ENCODE results near the gene GTF3C5. TPM values are rescaled to one million over a fixed set of nuclear protein-coding genes. Genes with fewer than 3 reads are reported as not detected.
A peak's percentile ranks its signal among the peaks of the same experiment; 100 is the strongest.

Gene GTF3C5
- total and polyA plus RNA-seq, 7 experiments from 2014 or later, result 39.9 to 77.9 (median 48.8) TPM

- no peak overlapping the region for H3K27ac Mint-ChIP-seq
- no peaks in the 10 kb centered on the region for H3K27me3 Mint-ChIP-seq
- CTCF ChIA-PET, result interaction anchor here (0.5 to 0.6 kb wide), 2 partner anchors 12 to 103 kb away, joined by 3 read pairs; no protein-coding TSS in a partner anchor
These were observed 13.3 kb downstream of the GTF3C5 start for GRCh38 chr9:133044125-133044524.

GRCh38 chr9:133044661-133045060 is 13.9 kb downstream of the GTF3C5 start:
- Histone ChIP-seq H3K9me3 (ENCODE audit: control insufficient read depth in 2 of 3, low read length in 3 of 3) (no peaks in the 10 kb centered on the region), H3K36me3 (ENCODE audit: control insufficient read depth in 2 of 3, insufficient read depth in 3 of 3, low read length in 3 of 3) (peaks cover 8 to 71% (median 15%) of the 10 kb centered on the region in 3 experiments), H3K4me1 (ENCODE audit: control insufficient read depth in 2 of 2, insufficient read depth in 2 of 2, low read length in 2 of 2) (no peaks in the 10 kb centered on the region), H3K27ac (ENCODE audit: low read depth, low read length) (no peak overlapping the region), H3K4me3 (ENCODE audit: low read length) (no peak overlapping the region), H3K27me3 (ENCODE audit: control insufficient read depth in 2 of 2, insufficient read depth in 2 of 2, low read length in 2 of 2) (no peaks in the 10 kb centered on the region)
- Mint-ChIP-seq H3K4me1 (peaks cover 0 to 17% (median 10%) of the 10 kb centered on the region in 7 donors), H3K9me3 (no peaks in the 10 kb centered on the region), H3K27ac (no peak overlapping the region), H3K36me3 (peaks cover 12 to 27% (median 16%) of the 10 kb centered on the region in 5 donors), H3K27me3 (no peaks in the 10 kb centered on the region), H3K4me3 (no peak overlapping the region)
- ATAC-seq, result no peak
- CTCF ChIA-PET, result no interaction called here
- intact Hi-C loops (cut with micrococcal nuclease), result no loop called here
- POLR2A ChIA-PET, result no interaction called here
- DNase-seq, result no peak

More at GRCh38 chr9:133044125-133044524, 13.3 kb downstream of the GTF3C5 start:
- Mint-ChIP-seq H3K4me3 (no peak overlapping the region), H3K9me3 (no peaks in the 10 kb centered on the region), H3K4me1 (peaks cover 0 to 20% (median 10%) of the 10 kb centered on the region in 7 donors), H3K36me3 (peaks cover 12 to 24% (median 16%) of the 10 kb centered on the region in 5 donors)
- POLR2A ChIA-PET, result interaction anchor here (0.6 to 1.2 kb wide), 2 partner anchors 13 to 118 kb away, joined by 3 to 5 read pairs; partner anchors contain the start of gene GTF3C5
- Histone ChIP-seq H3K4me1 (ENCODE audit: control insufficient read depth in 2 of 2, insufficient read depth in 2 of 2, low read length in 2 of 2) (no peaks in the 10 kb centered on the region), H3K36me3 (ENCODE audit: control insufficient read depth in 2 of 3, insufficient read depth in 3 of 3, low read length in 3 of 3) (peaks cover 8 to 68% (median 15%) of the 10 kb centered on the region in 3 experiments), H3K27me3 (ENCODE audit: control insufficient read depth in 2 of 2, insufficient read depth in 2 of 2, low read length in 2 of 2) (no peaks in the 10 kb centered on the region), H3K4me3 (ENCODE audit: low read length) (no peak overlapping the region), H3K9me3 (ENCODE audit: control insufficient read depth in 2 of 3, low read length in 3 of 3) (no peaks in the 10 kb centered on the region), H3K27ac (ENCODE audit: low read depth, low read length) (no peak overlapping the region)
- intact Hi-C loops (cut with micrococcal nuclease), result no loop called here
- ATAC-seq, result no peak
- DNase-seq, result no peak

DNA sequence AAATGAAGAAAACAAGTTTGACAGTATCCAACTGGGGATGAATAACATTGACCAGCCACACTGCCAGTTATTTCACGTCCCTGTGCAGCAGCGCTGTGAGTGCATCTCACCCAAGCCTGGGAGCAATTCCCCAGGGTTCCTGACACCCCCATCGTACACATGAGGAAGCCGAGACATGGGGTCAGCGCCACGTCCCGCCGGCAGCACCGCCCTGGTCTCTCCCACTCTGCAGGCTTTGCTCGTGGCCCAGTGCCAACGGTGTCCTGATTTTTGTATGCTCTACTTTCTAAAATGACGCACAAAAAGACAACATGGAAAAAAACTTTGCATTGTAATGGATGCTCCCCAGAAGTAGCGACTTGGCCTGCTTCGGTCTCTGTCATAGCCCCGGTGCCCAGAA is 14.3 kb downstream of the GTF3C5 start:
- H3K9me3 Mint-ChIP-seq, result no peaks in the 10 kb centered on the region
- no peaks in the 10 kb centered on the region for H3K27me3 Mint-ChIP-seq
- no peaks in the 10 kb centered on the region for H3K9me3 ChIP-seq (ENCODE audit: control insufficient read depth in 2 of 3, low read length in 3 of 3)
- H3K4me1 ChIP-seq (ENCODE audit: control insufficient read depth in 2 of 2, insufficient read depth in 2 of 2, low read length in 2 of 2), result no peaks in the 10 kb centered on the region
- no peak for DNase-seq
- H3K36me3 ChIP-seq (ENCODE audit: control insufficient read depth in 2 of 3, insufficient read depth in 3 of 3, low read length in 3 of 3), result peaks cover 8 to 72% (median 15%) of the 10 kb centered on the region in 3 experiments
- H3K27ac Mint-ChIP-seq, result no peak overlapping the region
- H3K27ac ChIP-seq (ENCODE audit: low read depth, low read length), result no peak overlapping the region
- no peaks in the 10 kb centered on the region for H3K27me3 ChIP-seq (ENCODE audit: control insufficient read depth in 2 of 2, insufficient read depth in 2 of 2, low read length in 2 of 2)
- intact Hi-C loops (cut with micrococcal nuclease), result no loop called here
- H3K4me3 ChIP-seq (ENCODE audit: low read length), result no peak overlapping the region
- peaks cover 0 to 13% (median 5%) of the 10 kb centered on the region in 7 donors for H3K4me1 Mint-ChIP-seq
- CTCF ChIA-PET, result no interaction called here
- H3K4me3 Mint-ChIP-seq, result no peak overlapping the region
- H3K36me3 Mint-ChIP-seq, result peaks cover 12 to 31% (median 16%) of the 10 kb centered on the region in 5 donors
- POLR2A ChIA-PET, result no interaction called here
- ATAC-seq, result no peak

DNA sequence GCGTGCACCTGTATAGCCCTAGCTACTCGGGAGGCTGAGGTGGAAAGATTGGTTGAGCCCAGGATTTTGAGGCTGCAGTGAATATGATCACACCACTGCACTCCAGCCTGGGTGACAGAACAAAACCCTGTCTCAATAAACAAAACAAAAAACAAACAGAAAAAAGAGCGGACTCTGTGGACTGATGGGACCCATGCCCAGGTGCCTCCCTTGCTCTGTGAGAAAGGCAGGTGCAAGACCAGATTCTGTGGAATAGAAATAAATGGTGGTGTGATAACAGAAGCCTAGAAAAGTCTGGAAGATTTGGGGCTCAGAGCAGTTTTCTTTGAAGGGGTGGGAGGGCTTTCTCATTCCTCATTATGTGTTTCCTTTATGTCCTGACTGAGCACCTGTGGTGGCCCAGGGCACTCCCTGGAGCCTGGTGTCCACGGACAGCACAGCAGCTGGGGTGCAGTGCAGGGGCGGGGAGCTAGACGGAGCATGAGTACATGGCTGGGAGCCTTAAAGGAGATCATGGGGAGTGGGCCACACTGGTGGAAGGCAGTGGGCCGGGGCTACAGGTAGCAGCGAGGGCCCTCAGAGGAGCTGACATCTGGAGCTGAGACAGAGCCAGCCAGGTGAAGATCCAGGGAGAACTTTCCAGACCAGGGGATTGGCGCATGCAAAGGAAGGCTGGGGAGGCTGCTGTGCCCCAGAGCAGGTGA is 15.6 kb downstream of the GTF3C5 start:
- peak overlapping the region in 3 of 9 donors; percentile 15 to 25 (median 16) for H3K27ac Mint-ChIP-seq
- H3K4me3 ChIP-seq (ENCODE audit: low read length), result no peak overlapping the region
- POLR2A ChIA-PET, result interaction anchor here (0.8 kb wide), 1 partner anchor 16 kb away, joined by 4 read pairs; the partner anchor contains the start of gene GTF3C5
- DNase-seq, result no peak
- peaks cover 0 to 9% (median 2%) of the 10 kb centered on the region in 7 donors for H3K4me1 Mint-ChIP-seq
- no peak overlapping the region for H3K27ac ChIP-seq (ENCODE audit: low read depth, low read length)
- peaks cover 8 to 84% (median 18%) of the 10 kb centered on the region in 3 experiments for H3K36me3 ChIP-seq (ENCODE audit: control insufficient read depth in 2 of 3, insufficient read depth in 3 of 3, low read length in 3 of 3)
- H3K9me3 Mint-ChIP-seq, result no peaks in the 10 kb centered on the region
- H3K4me3 Mint-ChIP-seq, result no peak overlapping the region
- H3K4me1 ChIP-seq (ENCODE audit: control insufficient read depth in 2 of 2, insufficient read depth in 2 of 2, low read length in 2 of 2), result no peaks in the 10 kb centered on the region
- no peaks in the 10 kb centered on the region for H3K27me3 Mint-ChIP-seq
- peaks cover 12 to 39% (median 19%) of the 10 kb centered on the region in 5 donors for H3K36me3 Mint-ChIP-seq
- CTCF ChIA-PET, result no interaction called here
- no peaks in the 10 kb centered on the region for H3K27me3 ChIP-seq (ENCODE audit: control insufficient read depth in 2 of 2, insufficient read depth in 2 of 2, low read length in 2 of 2)
- H3K9me3 ChIP-seq (ENCODE audit: control insufficient read depth in 2 of 3, low read length in 3 of 3), result no peaks in the 10 kb centered on the region
- no peak for ATAC-seq
- intact Hi-C loops (cut with micrococcal nuclease), result no loop called here

- H3K4me3 Mint-ChIP-seq, result no peak overlapping the region
- ATAC-seq (no peak), DNase-seq (no peak)
- no peaks in the 10 kb centered on the region for H3K27me3 ChIP-seq (ENCODE audit: control insufficient read depth in 2 of 2, insufficient read depth in 2 of 2, low read length in 2 of 2)
- peaks cover 8 to 86% (median 19%) of the 10 kb centered on the region in 3 experiments for H3K36me3 ChIP-seq (ENCODE audit: control insufficient read depth in 2 of 3, insufficient read depth in 3 of 3, low read length in 3 of 3)
- no peaks in the 10 kb centered on the region for H3K27me3 Mint-ChIP-seq
- CTCF ChIA-PET, result no interaction called here
- H3K27ac ChIP-seq (ENCODE audit: low read depth, low read length), result no peak overlapping the region
- H3K9me3 Mint-ChIP-seq, result no peaks in the 10 kb centered on the region
- intact Hi-C loops (cut with micrococcal nuclease), result no loop called here
- H3K27ac Mint-ChIP-seq, result peak overlapping the region in 1 of 9 donors; percentile 25
- POLR2A ChIA-PET, result no interaction called here
- peaks cover 0 to 9% (median 0%) of the 10 kb centered on the region in 7 donors for H3K4me1 Mint-ChIP-seq
- peaks cover 12 to 44% (median 19%) of the 10 kb centered on the region in 5 donors for H3K36me3 Mint-ChIP-seq
- no peaks in the 10 kb centered on the region for H3K4me1 ChIP-seq (ENCODE audit: control insufficient read depth in 2 of 2, insufficient read depth in 2 of 2, low read length in 2 of 2)
- no peaks in the 10 kb centered on the region for H3K9me3 ChIP-seq (ENCODE audit: control insufficient read depth in 2 of 3, low read length in 3 of 3)
- H3K4me3 ChIP-seq (ENCODE audit: low read length), result no peak overlapping the region
These were observed 16.1 kb downstream of the GTF3C5 start for GRCh38 chr9:133046900-133047295.

- H3K27ac Mint-ChIP-seq, result no peak overlapping the region
- Histone ChIP-seq H3K27ac (ENCODE audit: low read depth, low read length) (no peak overlapping the region), H3K27me3 (ENCODE audit: control insufficient read depth in 2 of 2, insufficient read depth in 2 of 2, low read length in 2 of 2) (no peaks in the 10 kb centered on the region), H3K4me3 (ENCODE audit: low read length) (no peak overlapping the region), H3K36me3 (ENCODE audit: control insufficient read depth in 2 of 3, insufficient read depth in 3 of 3, low read length in 3 of 3) (peaks cover 0 to 85% (median 19%) of the 10 kb centered on the region in 3 experiments), H3K9me3 (ENCODE audit: control insufficient read depth in 2 of 3, low read length in 3 of 3) (no peaks in the 10 kb centered on the region), H3K4me1 (ENCODE audit: control insufficient read depth in 2 of 2, insufficient read depth in 2 of 2, low read length in 2 of 2) (no peaks in the 10 kb centered on the region)
- ATAC-seq, result peak; percentile 63
- H3K4me1 Mint-ChIP-seq, result peaks cover 0 to 7% (median 2%) of the 10 kb centered on the region in 7 donors
- H3K27me3 Mint-ChIP-seq, result no peaks in the 10 kb centered on the region
- intact Hi-C loops (cut with micrococcal nuclease), result loop anchor here (1.0 kb wide), 2 partner anchors 96 to 132 kb away; no protein-coding TSS in a partner anchor
- peaks cover 8 to 39% (median 12%) of the 10 kb centered on the region in 5 donors for H3K36me3 Mint-ChIP-seq
- H3K4me3 Mint-ChIP-seq, result no peak overlapping the region
- H3K9me3 Mint-ChIP-seq, result no peaks in the 10 kb centered on the region
- CTCF ChIA-PET, result interaction anchor here (0.7 kb wide), 1 partner anchor 95 kb away, joined by 3 read pairs; no protein-coding TSS in a partner anchor
- peak in 3 of 9 donors; percentile 15 to 40 (median 17) for DNase-seq
- POLR2A ChIA-PET, result interaction anchor here (0.6 to 1.2 kb wide), 2 partner anchors 18 to 110 kb away, joined by 3 to 5 read pairs; partner anchors contain the start of gene GTF3C5
These were observed 17.8 kb downstream of the GTF3C5 start for GRCh38 chr9:133048595-133048994.
